ELF-1 (cell line): ENCODE measurements around the gene DOCK11.
"Not testable (repeated sequence)": the region's sequence is repeated elsewhere in the genome, so short reads cannot be mapped to it uniquely, and the experiment has no call there.

ENCODE experiments used
- DNase-seq: peaks from one replicate; pipeline ENCODE4 v3.0.0-alpha.2; 2016; ENCODE audit warnings: low read depth, low spot score

The DOCK11 gene

DNA sequence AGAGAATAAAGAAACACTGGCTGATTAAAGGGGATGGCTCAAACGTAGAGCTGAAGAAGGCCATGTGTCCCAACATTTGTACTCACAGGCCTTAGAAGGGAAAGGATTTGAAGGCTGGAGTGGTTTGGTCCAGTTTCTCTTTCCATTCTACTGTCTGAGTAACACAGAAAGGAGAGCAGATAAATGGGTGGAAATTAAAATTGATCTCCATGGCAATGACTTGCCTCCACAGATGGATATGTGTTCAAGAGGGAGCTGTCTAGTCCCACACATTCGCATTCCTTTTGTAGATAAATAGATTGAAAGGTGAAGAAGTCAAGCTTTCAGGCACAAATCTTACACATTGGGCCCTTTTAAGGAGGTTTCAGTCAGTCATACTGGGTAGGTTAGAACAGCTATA, 74.6 kb downstream of the DOCK11 start:
- no peak for DNase-seq

DNA sequence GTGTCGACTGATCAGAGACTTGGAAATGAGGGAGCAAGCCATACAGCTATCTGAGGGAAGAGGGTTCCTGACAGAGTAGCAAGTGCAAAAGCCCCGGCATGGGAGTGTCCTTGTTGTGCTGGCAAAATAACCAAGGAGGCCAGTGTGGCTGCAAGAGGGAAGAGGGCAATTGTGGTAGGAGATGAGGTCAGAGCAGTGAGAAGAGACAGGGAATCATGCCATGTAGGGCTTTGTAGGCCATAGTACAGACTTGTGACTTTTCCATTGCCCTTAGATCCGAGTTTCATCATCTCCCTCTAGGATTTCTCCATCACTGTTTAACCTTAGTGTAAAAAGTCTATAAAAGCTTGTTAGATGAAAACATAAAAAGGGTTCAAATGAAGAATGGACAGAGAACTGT, 76.2 kb downstream of the DOCK11 start:
- DNase-seq = no peak

DNA sequence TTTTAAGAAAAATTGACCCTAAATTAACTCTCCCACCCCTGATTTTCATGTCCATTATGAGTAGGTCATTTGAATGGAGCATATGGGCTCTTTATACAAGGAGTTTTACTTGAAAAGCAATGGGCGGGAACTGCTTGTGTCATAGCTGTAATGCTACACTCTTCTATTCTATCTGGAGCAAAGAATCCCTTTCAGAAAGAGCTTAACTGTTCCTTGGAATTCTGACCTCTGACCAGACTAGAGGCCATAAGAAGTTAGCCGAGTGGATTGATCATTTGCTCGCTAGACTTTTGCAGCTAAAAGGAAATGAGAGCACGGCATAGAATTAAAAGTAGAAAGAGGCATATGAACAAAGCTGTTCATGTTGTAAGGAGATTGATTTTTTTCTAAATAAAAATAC, 79.1 kb downstream of the DOCK11 start:
- DNase-seq = no peak

DNA sequence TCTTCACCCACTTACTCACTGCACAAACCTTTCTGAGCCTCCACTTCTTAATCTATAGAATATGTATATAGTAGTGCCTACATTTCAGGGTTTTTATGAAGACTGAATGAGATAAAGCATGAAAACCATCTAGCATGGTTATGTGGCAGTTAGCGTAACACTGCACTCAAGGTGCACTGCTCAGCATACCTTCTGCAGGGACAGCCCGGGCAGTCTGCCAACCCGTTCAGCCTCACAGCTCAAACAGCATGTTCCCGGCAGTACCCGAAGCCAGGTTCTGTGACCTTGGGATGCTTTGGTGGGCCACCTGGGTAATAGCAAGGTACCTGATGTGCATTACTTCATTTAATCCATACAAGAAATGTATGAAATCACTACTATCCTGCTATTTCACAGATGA, 81.4 kb downstream of the DOCK11 start:
- no peak for DNase-seq

DNA sequence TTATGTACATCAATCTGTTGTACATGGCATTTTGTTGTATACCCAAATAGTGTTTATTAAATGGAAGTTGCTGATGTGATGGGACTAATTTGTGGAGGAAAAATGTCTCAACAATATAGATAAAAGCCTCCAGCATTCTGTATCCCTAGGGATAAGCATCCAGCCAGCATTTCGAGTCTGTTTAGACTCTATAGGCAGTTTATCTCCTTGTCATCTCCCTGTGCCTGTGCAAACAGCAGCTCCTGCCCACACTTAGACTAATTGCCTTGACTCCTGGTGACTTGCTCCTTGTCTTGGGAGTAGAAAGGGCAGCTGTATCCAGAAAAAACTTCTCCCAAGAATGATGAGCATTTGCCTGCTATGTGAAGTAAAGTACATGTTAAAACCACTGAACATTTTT, 83.8 kb downstream of the DOCK11 start:
- peak; percentile 23 for DNase-seq

DNA sequence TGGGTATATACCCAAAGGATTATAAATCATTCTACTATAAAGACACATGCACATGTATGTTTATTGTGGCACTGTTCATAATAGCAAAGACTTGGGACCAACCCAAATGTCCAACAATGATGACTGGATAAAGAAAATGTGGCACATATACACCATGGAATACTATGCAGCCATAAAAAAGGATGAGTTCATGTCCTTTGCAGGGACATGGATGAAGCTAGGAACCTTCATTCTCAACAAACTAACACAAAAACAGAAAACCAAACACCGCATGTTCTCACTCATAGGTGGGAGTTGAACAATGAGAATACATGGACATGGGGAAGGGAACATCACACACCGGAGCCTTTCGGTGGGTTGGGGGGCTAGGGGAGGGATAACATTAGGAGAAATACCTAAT, 87.3 kb downstream of the DOCK11 start:
- not testable (repeated sequence) for DNase-seq

DNA sequence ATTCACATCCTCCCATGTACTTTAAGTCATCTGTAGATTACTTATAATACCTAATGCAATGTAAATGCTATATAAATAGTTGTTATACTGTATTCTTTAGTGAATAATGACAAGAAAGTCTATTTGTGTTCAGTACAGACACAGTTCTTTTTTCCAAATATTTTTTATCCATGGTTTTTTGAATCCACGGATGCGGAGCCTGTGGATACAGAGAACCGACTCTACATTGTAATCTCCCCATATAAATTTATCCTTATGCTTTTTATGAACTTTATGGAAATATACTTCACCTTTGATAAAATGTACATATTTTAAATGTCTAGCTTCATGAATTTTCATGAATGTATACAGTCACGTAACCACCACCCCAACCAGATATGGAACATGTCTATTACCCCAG, 88.2 kb downstream of the DOCK11 start:
- no peak for DNase-seq

DNA sequence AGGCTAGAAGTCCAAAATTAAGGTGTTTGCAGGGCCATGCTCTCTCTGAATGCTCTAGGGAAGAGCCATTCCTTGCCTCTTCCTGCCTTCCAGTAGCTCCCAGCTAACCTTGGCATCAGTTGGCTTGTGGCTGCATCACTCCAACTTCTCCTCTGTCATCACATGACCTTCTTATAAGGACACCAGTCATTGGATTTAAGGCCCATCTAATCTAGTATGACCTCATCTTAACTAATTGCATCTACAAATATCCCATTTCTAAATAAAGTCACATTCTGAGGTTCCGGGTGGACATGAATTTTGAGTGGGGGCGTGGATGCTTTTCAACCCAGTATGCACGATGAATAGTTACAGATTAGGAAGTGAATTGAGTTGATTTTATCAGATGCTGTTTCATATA, 89.7 kb downstream of the DOCK11 start:
- no peak for DNase-seq

DNA sequence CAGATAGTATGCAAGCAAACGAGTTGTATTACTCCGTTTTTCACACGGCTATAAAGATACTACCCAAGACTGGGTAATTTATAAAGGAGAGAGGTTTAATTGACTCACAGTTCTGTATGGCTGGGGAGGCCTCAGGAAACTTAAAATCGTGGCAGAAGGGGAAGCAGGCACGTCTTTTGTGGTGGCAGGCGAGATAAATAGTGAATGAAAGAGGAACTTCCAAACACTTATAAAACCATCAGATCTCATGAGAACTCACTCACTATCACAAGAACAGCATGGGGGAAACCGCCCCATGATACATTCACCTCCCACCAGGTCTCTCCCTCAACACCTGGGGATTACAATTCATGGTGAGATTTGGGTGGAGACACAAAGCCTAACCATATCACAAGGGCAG, 90.6 kb downstream of the DOCK11 start:
- not testable (repeated sequence) for DNase-seq

DNA sequence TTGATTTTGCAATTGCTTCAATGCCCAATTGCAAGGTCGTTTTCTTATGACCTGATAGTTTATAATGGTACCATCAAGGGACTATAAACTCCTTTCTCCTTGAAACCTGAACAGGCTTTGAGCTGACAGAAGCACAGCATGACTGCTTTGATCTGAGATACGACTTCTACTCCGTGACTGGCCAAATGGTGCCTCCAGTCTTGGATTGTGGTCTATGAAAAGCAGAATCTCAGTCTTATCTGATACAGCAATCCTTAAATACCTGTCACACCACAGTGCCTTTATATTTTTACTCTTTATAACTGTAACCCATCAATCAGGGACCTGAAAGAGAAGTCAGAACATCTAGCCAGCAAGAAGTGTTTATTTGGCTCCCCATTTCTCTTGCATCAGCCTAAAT, 93.1 kb downstream of the DOCK11 start:
- DNase-seq = no peak

DNA sequence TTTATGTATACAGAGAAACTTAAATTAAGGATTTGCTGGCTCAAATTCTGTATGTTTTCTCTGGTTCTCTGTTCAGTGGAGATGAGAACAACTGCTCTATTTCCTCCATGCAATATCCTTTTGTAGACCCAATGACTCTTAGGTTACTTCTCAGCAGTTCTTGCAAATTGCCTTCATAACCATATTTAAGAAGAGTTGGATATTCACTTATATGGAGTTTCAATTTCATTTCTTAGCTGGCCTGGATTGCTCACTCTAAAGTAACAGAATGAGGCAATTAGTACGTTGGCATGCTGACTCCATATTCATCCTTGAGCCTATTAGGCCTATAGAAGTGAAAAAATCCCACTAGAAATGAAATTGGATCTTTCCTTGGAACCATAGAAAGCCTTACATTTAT, 93.6 kb downstream of the DOCK11 start:
- DNase-seq = no peak

DNA sequence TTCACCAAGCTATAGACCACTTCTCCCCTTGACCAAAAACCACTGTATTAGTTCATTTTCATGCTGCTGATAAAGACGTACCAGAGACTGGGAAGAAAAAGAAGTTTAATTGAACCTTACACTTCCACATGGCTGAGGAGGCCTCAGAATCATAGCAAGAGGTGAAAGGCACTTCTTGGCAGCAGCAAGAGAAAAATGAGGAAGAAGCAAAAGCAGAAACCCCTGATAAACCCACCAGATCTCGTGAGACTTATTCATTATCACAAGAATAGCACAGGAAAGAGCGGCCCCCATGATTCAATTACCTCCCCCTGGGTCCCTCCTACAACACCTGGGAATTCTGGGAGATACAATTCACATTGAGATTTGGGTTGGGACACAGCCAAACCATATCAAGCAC, 97.8 kb downstream of the DOCK11 start:
- DNase-seq = no peak

DNA sequence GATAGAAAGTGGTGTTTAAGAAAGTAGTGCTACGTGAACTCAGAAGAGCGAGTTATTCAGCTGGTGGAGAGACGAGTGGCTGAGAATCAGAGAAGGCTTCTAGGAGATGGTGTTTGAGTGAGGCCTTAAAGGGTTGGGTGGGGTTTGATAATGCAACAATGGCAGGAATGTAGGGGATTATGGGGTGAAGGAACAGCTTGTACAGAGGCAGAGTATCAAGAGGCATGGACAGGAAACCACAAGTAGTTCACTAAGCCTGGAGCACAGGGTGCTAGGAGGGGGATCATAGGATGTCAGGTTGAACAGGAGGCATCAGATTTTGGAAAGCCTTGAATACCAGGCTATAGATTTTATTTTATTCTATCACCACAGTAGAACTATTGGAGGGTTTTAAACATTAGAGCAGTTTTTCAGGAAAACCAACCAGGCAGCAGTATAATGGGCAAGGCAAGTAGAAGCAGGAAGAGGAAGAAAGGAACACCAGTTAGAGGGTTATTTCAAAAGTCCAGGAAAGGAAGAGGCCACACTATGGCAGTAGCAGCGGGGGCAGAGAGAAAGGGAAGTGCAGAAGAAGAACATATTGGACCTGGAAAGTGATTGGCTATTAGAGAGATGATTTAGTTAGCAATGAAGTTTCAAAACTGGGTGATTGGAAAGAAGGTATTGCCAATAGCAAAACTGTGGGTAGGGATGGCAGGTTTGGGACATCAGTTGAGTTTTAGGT, 99.2 kb downstream of the DOCK11 start:
- DNase-seq = no peak

DNA sequence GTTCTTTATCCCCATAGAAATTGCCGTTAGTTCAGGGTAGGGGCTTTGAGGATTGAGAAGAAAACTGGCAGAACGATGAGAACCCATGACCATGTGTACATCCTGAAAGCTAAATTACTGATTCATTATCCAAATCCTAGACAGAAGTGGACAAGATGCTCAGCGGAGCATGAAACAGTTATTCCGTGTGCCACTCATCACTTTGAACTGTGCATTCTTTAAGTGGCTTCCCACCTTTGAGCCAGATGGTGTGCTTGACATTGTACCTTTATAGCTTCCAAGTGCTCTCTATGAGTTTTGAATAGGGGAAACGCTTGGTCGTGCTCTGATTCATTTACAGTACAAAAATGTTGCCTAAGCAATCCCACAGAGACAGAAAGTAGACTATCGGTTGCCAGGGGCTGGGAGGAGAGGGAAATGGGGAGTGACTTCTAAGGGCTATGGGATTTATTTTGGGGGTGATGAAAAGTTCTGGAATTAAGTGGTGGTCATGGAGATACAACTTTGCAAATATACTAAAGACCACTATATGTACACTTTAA, 100.0 kb downstream of the DOCK11 start:
- DNase-seq = no peak

DNA sequence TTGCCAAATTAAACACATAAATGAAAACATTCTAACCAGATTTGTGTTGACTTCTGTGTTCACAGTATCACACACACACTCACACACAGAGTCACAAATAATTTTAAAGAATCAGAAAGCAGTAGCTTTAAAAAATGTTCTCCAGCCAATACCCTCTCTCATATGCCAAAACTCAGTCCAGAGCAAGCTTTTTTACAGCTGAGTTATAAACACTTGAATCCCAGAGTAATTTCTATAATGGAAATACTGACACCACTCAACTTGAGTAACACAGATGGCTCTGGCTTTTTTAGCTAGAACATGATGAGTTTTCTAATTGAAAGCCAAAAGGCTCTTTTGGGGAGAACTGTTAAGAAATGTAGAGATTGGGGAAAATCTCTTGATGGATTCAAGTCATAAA, 100.8 kb downstream of the DOCK11 start:
- DNase-seq = no peak

DNA sequence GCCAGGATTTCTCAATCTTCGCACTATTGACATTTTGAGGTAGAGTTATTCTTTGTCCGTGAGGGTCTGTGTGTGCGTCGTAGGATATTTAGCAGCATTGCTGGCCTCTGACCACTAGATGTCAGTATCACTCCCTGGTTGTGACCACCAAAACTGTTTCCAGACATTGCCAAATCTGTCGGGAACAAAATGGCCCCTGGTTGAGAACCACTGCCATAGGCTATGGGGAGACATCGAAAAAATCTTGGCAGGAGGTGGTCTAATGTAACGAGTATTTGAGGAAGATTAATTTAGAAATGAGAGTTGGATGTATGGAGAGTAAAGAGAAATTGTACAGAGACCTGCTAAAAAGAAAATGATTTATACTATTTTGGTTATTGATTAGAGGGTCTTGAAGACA, 108.4 kb downstream of the DOCK11 start:
- peak; percentile 77 for DNase-seq

DNA sequence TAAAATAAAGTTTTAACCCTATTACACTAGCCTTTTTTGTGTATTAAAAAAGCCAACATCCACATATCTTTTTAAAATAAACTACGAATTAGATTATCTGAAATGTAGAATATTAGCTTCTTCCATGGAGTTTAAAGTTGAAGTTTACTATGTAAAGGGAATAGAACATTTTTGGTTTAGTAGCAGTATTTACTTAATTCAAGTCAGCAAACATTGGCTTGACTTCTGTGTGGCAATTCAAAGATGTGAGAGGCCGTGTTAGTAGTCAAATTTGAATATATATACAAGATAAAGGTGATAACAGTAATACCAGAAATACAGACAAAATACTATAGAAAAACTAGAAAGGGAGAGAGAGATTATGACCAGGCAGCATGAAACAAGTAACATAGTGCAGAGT, 116.7 kb downstream of the DOCK11 start:
- no peak for DNase-seq

DNA sequence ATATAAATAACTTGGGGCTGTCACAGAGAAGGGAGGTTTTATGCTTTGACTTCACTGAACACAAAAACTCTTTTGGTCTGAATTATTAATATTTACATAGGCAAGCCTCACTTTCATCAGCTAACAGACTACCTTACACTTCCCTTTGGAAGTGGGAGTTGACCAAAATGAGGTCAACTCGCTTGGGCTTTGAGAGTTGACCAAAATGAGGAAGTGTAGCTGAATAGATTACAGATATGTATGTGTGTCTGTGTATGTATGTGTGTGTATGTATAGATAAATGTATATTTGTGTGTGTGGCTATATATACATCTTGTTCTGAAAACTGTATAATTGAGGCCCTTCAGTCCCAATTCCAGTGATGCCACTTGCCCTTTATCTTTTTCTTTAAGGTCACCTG, 118.5 kb downstream of the DOCK11 start:
- DNase-seq = no peak

DNA sequence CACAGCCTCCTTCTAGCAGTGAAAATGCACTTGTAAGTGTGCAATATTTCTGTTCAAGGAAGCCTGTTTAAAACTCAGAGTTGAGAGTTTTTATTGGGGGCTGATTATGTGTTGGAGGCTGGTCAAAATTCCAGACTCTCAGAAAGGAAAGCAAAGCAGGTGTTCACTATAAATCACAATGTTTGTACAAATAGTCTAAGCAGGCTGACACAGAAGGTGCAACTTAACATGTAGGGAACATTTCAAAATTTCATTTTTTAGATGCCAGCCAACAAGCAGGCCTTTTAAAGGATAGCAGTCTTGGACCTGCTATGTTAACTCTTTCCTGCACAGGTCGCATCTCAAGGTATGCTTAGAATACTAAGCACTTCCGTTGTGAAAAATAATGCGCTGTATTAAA, 119.5 kb downstream of the DOCK11 start:
- DNase-seq = no peak

DNA sequence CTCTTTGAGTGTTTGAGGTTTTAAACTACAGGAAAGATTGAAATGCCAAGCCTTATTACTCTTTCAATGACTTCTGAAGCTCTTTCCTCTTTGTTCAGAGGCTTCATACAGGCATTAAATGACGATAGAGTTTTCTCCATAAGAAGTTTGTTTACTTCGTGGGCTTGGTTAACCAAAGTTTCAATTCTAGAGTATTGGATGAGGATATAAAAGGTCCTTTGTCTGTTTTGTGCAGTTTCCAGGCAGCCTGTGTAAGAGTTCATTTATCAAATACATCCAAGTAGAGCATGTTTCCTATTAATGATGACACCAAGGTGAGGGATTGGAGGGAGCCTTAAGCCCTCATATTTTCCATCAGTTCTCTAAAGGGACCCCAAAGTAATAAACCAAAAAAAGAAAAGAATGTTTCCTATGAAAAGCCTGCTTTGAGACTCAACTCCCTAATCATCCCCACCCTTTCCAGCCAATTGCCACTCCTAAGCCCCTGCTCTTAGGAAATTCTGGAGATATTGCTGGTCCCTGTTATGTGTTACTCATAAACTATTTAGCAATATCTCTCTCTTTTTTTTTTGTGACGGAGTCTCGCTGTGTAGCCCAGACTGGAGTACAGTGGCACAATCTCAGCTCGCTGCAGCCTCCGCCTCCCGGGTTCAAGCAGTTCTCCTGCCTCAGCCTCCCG, 125.6 kb downstream of the DOCK11 start:
- DNase-seq = no peak

DNA sequence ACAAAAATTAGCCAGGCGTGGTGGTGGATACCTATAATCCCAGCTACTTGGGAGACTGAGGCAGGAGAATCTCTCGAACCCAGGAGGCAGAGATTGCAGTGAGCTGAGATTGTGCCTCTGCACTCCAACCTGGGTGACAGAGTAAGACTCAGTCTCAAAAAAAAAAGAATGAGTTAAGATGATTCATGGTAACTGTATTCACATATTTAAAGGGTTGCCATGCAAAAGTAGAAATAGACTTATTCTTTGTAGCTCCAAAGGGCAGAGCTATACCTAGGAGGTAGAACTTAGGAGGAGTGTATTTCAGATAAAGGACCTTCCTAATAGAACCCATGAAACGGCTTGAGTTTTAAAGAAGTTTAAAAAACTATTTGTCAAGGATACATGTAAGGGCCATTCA, 127.4 kb downstream of the DOCK11 start:
- no peak for DNase-seq

DNA sequence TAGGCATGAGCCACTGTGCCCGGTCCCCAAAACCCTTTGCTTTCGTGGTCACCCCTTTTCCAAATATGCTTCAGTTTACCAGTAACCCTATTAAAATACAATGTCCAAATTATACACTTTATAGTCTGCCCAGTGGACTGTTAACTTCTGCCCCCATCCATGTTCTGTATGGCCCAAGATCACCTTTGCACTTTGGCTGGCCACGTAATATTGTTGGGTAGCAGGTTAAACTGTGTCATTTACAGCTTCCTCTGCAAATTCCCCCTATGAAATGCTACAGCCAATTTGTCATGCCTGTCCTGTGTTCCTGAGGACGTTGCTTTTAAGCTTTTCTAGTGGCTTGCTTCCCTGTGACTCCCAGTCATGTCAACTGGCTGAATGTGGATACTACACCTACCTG, 130.7 kb downstream of the DOCK11 start:
- no peak for DNase-seq

DNA sequence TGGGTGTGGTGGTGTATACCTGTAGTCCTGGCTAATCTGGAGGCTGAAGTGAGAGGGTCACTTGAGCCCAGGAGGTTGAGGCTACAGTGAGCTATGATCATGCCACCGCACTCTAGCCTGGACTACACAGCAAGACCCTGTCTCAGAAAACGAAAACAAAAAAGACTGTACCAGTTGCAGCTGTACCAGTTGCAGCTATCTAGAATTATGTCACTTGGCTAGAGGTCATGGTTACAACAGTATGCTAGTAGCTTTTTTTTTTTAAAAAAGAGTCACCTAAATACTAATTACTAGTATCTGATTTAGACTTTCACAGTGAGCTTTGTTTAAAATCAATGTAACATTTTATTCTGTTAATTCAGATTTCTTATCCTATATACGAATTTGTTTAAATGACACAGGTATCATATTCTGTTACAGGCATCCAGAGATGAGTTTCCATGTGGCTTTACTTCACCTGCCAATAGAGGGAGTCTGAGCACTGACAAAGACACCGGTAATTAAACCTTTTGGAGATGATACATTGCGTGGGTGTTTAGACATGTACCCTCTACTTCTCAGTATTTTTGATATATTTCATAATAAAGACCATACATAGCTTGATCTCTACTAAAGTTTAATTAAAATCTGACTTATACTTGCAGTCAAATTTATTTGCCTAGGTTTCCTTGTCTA, 131.6 kb downstream of the DOCK11 start:
- no peak for DNase-seq
